NB4 (cell line): ENCODE data around the gene ADAMTS8.

Experiments used
- DNase-seq: peaks from one replicate; pipeline ENCODE4 v3.0.0; 2010; ENCODE audit warnings: low read depth
- H3K4me3 ChIP-seq: one replicate; pipeline ENCODE4 v1.5.1; 2011; ENCODE audit warnings: mild to moderate bottlenecking, low read depth, low read length, moderate library complexity
- CTCF ChIP-seq: IDR thresholded peaks from one replicate; pipeline ENCODE4 v1.5.1; 2012; ENCODE audit warnings: low read depth, low read length
- MAX ChIP-seq: IDR thresholded peaks from 2 replicates; pipeline ENCODE4 v1.6.1; 2011; ENCODE audit warnings: low read depth, low read length
- MYC ChIP-seq: IDR thresholded peaks from 2 replicates; pipeline ENCODE4 v1.6.1; 2011; ENCODE audit warnings: low read depth, low read length
- POLR2A ChIP-seq: IDR thresholded peaks from 2 replicates; pipeline ENCODE4 v1.6.1; 2011; ENCODE audit warnings: mild to moderate bottlenecking; ENCODE audit not compliant: insufficient read length; ENCODE audit errors: extremely low read depth

The ADAMTS8 gene

GRCh38 chr11:130455483-130456127, 27.2 kb upstream of the ADAMTS8 start:
- DNase-seq, result no peak
- H3K4me3 ChIP-seq, result no peak overlapping the region
- TF ChIP-seq POLR2A (no peak), MYC (no peak), MAX (no peak), CTCF (no peak)

GRCh38 chr11:130454491-130455252, 26.3 kb upstream of the ADAMTS8 start:
- no peak for DNase-seq
- no peak overlapping the region for H3K4me3 ChIP-seq
- no peak for TF ChIP-seq POLR2A
- TF ChIP-seq MAX, result no peak
- TF ChIP-seq CTCF, result no peak
- no peak for TF ChIP-seq MYC

GRCh38 chr11:130452940-130453339, 24.5 kb upstream of the ADAMTS8 start:
- H3K4me3 ChIP-seq, result no peak overlapping the region
- TF ChIP-seq CTCF (no peak), MYC (no peak), POLR2A (no peak), MAX (no peak)
- DNase-seq, result peak; percentile 71

- DNase-seq, result no peak
- peak overlapping the region; percentile 76 for H3K4me3 ChIP-seq
- TF ChIP-seq MYC, result no peak
- no peak for TF ChIP-seq CTCF
Observed at GRCh38 chr11:130452176-130452575, 23.8 kb upstream of the ADAMTS8 start.

GRCh38 chr11:130451231-130452019, 23.0 kb upstream of the ADAMTS8 start:
- TF ChIP-seq MAX (peak; percentile 33; the same call in 1 of the 2 replicates), MYC (0 out of 2 replicates have a peak, but pooled peaks have one; percentile 12), CTCF (no peak), POLR2A (no peak)
- peak overlapping the region; percentile 76 for H3K4me3 ChIP-seq
- DNase-seq, result peak; percentile 85
